GM18520 (cell line): Measurements from ENCODE around the gene MAGI2.
"Not testable (repeated sequence)": the region's sequence is repeated elsewhere in the genome, so short reads cannot be mapped to it uniquely, and the experiment has no call there.

Source experiments
- ATAC-seq: cut with Tn5 transposase; IDR thresholded peaks from one replicate; pipeline ENCODE4 v1.9.1; 2021; ENCODE audit not compliant: unreplicated experiment

The MAGI2 gene

GRCh38 chr7:78514634-78515033 lies 938.8 kb downstream of the MAGI2 start:
- no peak for ATAC-seq

GRCh38 chr7:78510580-78511188 lies 942.8 kb downstream of the MAGI2 start:
- ATAC-seq: peak; percentile 50

GRCh38 chr7:78503301-78503700 lies 950.2 kb downstream of the MAGI2 start:
- not testable (repeated sequence) for ATAC-seq

- no peak for ATAC-seq
These were observed 952.4 kb downstream of the MAGI2 start for GRCh38 chr7:78501064-78501463.

- ATAC-seq: no peak
These were observed 953.5 kb downstream of the MAGI2 start for GRCh38 chr7:78499971-78500370.

- ATAC-seq: no peak
These were observed 954.2 kb downstream of the MAGI2 start for GRCh38 chr7:78499283-78499682.

GRCh38 chr7:78497728-78498427 lies 955.6 kb downstream of the MAGI2 start:
- ATAC-seq: no peak

- ATAC-seq: no peak
These were observed 957.3 kb downstream of the MAGI2 start for GRCh38 chr7:78496096-78496630.

GRCh38 chr7:78493401-78493800 lies 960.1 kb downstream of the MAGI2 start:
- no peak for ATAC-seq

GRCh38 chr7:78492146-78492545 lies 961.3 kb downstream of the MAGI2 start:
- ATAC-seq: no peak

- ATAC-seq: no peak
These were observed 962.9 kb downstream of the MAGI2 start for GRCh38 chr7:78490524-78490923.

- no peak for ATAC-seq
These were observed 963.8 kb downstream of the MAGI2 start for GRCh38 chr7:78489476-78490240.

GRCh38 chr7:78487464-78487863 lies 966.0 kb downstream of the MAGI2 start:
- no peak for ATAC-seq

GRCh38 chr7:78479348-78479747 lies 974.1 kb downstream of the MAGI2 start:
- no peak for ATAC-seq

GRCh38 chr7:78476851-78477405 lies 976.5 kb downstream of the MAGI2 start:
- ATAC-seq: no peak

GRCh38 chr7:78473571-78474301 lies 979.7 kb downstream of the MAGI2 start:
- ATAC-seq: no peak

- no peak for ATAC-seq
These were observed 980.4 kb downstream of the MAGI2 start for GRCh38 chr7:78473021-78473420.

- no peak for ATAC-seq
These were observed 980.9 kb downstream of the MAGI2 start for GRCh38 chr7:78472519-78472918.

GRCh38 chr7:78465894-78466293 lies 987.6 kb downstream of the MAGI2 start:
- no peak for ATAC-seq

- ATAC-seq: no peak
These were observed 990.4 kb downstream of the MAGI2 start for GRCh38 chr7:78463039-78463438.

GRCh38 chr7:78450706-78451105 lies 1002.8 kb downstream of the MAGI2 start:
- ATAC-seq: no peak
